ENCODE measurements around the gene MRTFA. TPM values are rescaled to one million over a fixed set of nuclear protein-coding genes. Genes with fewer than 3 reads are reported as not detected.
"Not testable (repeated sequence)": the region's sequence is repeated elsewhere in the genome, so short reads cannot be mapped to it uniquely, and the experiment has no call there.

MRTFA gene
- total RNA-seq, 1 donor from 2014 or later = 19.2 TPM

GRCh38 chr22:40385036-40385782, 251.3 kb downstream of the MRTFA start:
- Histone ChIP-seq H3K27ac (replicated peaks) (no peak overlapping the region), H3K9me3 (replicated peaks) (no peaks in the 10 kb centered on the region), H3K4me3 (no peak overlapping the region), H3K36me3 (no peaks in the 10 kb centered on the region), H3K4me1 (peaks cover 26% of the 10 kb centered on the region), H3K27me3 (ENCODE audit: low read depth) (no peaks in the 10 kb centered on the region)
- intact Hi-C loops (cut with micrococcal nuclease) = no loop called here
- no peak for DNase-seq
- TF ChIP-seq CTCF (IDR thresholded peaks at IDR 0.05; ENCODE audit: borderline replicate concordance) = no peak

GRCh38 chr22:40383905-40384304, 252.6 kb downstream of the MRTFA start:
- Histone ChIP-seq H3K9me3 (replicated peaks) (no peaks in the 10 kb centered on the region), H3K27ac (replicated peaks) (no peak overlapping the region), H3K4me1 (peaks cover 26% of the 10 kb centered on the region), H3K4me3 (no peak overlapping the region), H3K27me3 (ENCODE audit: low read depth) (no peaks in the 10 kb centered on the region), H3K36me3 (no peaks in the 10 kb centered on the region)
- intact Hi-C loops (cut with micrococcal nuclease) = no loop called here
- no peak for TF ChIP-seq CTCF (IDR thresholded peaks at IDR 0.05; ENCODE audit: borderline replicate concordance)
- no peak for DNase-seq

GRCh38 chr22:40381461-40381860, 255.1 kb downstream of the MRTFA start:
- DNase-seq = no peak
- Histone ChIP-seq H3K27ac (replicated peaks) (no peak overlapping the region), H3K9me3 (replicated peaks) (no peaks in the 10 kb centered on the region), H3K4me3 (no peak overlapping the region), H3K4me1 (peaks cover 22% of the 10 kb centered on the region), H3K36me3 (no peaks in the 10 kb centered on the region), H3K27me3 (ENCODE audit: low read depth) (no peaks in the 10 kb centered on the region)
- intact Hi-C loops (cut with micrococcal nuclease) = no loop called here
- TF ChIP-seq CTCF (IDR thresholded peaks at IDR 0.05; ENCODE audit: borderline replicate concordance) = no peak

- H3K4me1 ChIP-seq; intact Hi-C loops (cut with micrococcal nuclease); DNase-seq; H3K36me3 ChIP-seq; H3K9me3 ChIP-seq (replicated peaks); H3K4me3 ChIP-seq; H3K27ac ChIP-seq (replicated peaks); H3K27me3 ChIP-seq (ENCODE audit: low read depth): not testable (repeated sequence)
These were observed 258.1 kb downstream of the MRTFA start for GRCh38 chr22:40378448-40378847.

- H3K4me3 ChIP-seq = no peak overlapping the region
- no peak for TF ChIP-seq CTCF (IDR thresholded peaks at IDR 0.05; ENCODE audit: borderline replicate concordance)
- intact Hi-C loops (cut with micrococcal nuclease) = no loop called here
These were observed 258.6 kb downstream of the MRTFA start for GRCh38 chr22:40377931-40378330.

GRCh38 chr22:40376149-40376548, 260.4 kb downstream of the MRTFA start:
- TF ChIP-seq CTCF (IDR thresholded peaks at IDR 0.05; ENCODE audit: borderline replicate concordance) = no peak
- Histone ChIP-seq H3K36me3 (peaks cover 5% of the 10 kb centered on the region), H3K9me3 (replicated peaks) (no peaks in the 10 kb centered on the region), H3K4me1 (peaks cover 20% of the 10 kb centered on the region), H3K27ac (replicated peaks) (no peak overlapping the region), H3K27me3 (ENCODE audit: low read depth) (no peaks in the 10 kb centered on the region), H3K4me3 (no peak overlapping the region)
- DNase-seq = no peak
- intact Hi-C loops (cut with micrococcal nuclease) = no loop called here

More at GRCh38 chr22:40377931-40378330, 258.6 kb downstream of the MRTFA start:
- Histone ChIP-seq H3K36me3 (peaks cover 5% of the 10 kb centered on the region), H3K9me3 (replicated peaks) (no peaks in the 10 kb centered on the region), H3K27ac (replicated peaks) (no peak overlapping the region), H3K4me1 (peaks cover 4% of the 10 kb centered on the region), H3K27me3 (ENCODE audit: low read depth) (no peaks in the 10 kb centered on the region)
- no peak for DNase-seq

Measured in left ventricle myocardium inferior (tissue), 1 donor.